H1 (cell line): ENCODE results near the gene MBOAT2. TPM values are rescaled to one million over a fixed set of nuclear protein-coding genes. Genes with fewer than 3 reads are reported as not detected.

ENCODE experiments used
- CTCF ChIA-PET: fragments of 300-600 bp; sonication (Branson Sonifier 250); formaldehyde crosslinking; loops from one replicate; lab custom pipeline; 2021; ENCODE audit not compliant: partially characterized antibody; lab: Charles Lee
- POLR2A ChIA-PET: fragments of 300-600 bp; sonication (Branson Sonifier 250); formaldehyde crosslinking; loops from one replicate; lab custom pipeline; 2021; ENCODE audit warnings: inconsistent platforms; ENCODE audit not compliant: partially characterized antibody; lab: Charles Lee
- DNase-seq, 2 experiments: peaks; one replicate each; pipeline versions ENCODE4 v3.0.0 to v3.0.0-alpha.2; 2010 to 2022; ENCODE audit warnings: low spot score in 2 of 2, low read depth in 1 of 2, mixed read lengths in 1 of 2
- FAIRE-seq: peaks from 2 replicates; lab custom pipeline; 2011; peaks lifted over from hg19 to GRCh38; lab: Jason Lieb, UNC
- H2AFZ ChIP-seq: 2 replicates; pipeline ENCODE4 v1.8.1; 2012; ENCODE audit warnings: low read length, inconsistent platforms
- H2AK5ac ChIP-seq: 2 replicates; pipeline ENCODE4 v1.6.1; 2013; ENCODE audit warnings: low read depth, low read length
- H2BK120ac ChIP-seq: replicated peaks from 2 replicates; pipeline ENCODE3; 2013; ENCODE audit warnings: low read depth, low read length, inconsistent platforms
- H2BK12ac ChIP-seq: 2 replicates; pipeline ENCODE4 v1.6.1; 2013; ENCODE audit warnings: low read depth, low read length
- H2BK15ac ChIP-seq: 2 replicates; pipeline ENCODE4 v1.6.1; 2013; ENCODE audit warnings: low read length
- H2BK20ac ChIP-seq: 2 replicates; pipeline ENCODE4 v1.6.1; 2013; ENCODE audit warnings: low read length
- H2BK5ac ChIP-seq: 2 replicates; pipeline ENCODE4 v1.6.1; 2013; ENCODE audit warnings: low read depth, low read length
- H3K14ac ChIP-seq: 2 replicates; pipeline ENCODE4 v1.6.1; 2013; ENCODE audit warnings: inconsistent platforms; ENCODE audit not compliant: insufficient read length
- H3K18ac ChIP-seq: 2 replicates; pipeline ENCODE4 v1.6.1; 2013; ENCODE audit warnings: low read length; ENCODE audit errors: extremely low read depth
- H3K23ac ChIP-seq: 2 replicates; pipeline ENCODE4 v1.6.1; 2013; ENCODE audit warnings: inconsistent platforms; ENCODE audit not compliant: insufficient read length
- H3K23me2 ChIP-seq: 2 replicates; pipeline ENCODE4 v1.6.1; 2013; ENCODE audit warnings: low read depth, low read length
- H3K27ac ChIP-seq: 2 replicates; pipeline ENCODE4 v1.6.1; 2011; ENCODE audit warnings: low read depth, low read length, inconsistent platforms
- H3K27me3 ChIP-seq, 4 experiments: replicated peaks in 1 of 4; 1 replicate in 1 of 4; 2 replicates in 3 of 4; pipeline versions ENCODE4 v1.6.1 to v1.8.1; 2011 to 2013; ENCODE audit warnings: low read length in 3 of 4, mild to moderate bottlenecking in 3 of 4, inconsistent platforms in 2 of 4, mixed read lengths in 2 of 4, moderate library complexity in 1 of 4; ENCODE audit not compliant: control insufficient read depth in 3 of 4, insufficient read depth in 3 of 4; ENCODE audit errors: extremely low read depth in 1 of 4
- H3K36me3 ChIP-seq, 4 experiments: 2 replicates each; pipeline versions ENCODE4 v1.6.1 to v1.8.1; 2011 to 2013; ENCODE audit warnings: mild to moderate bottlenecking in 4 of 4, low read length in 3 of 4, moderate library complexity in 2 of 4, control low read depth in 1 of 4, inconsistent platforms in 1 of 4; ENCODE audit not compliant: insufficient read depth in 4 of 4, control insufficient read depth in 2 of 4
- H3K4ac ChIP-seq: replicated peaks from 2 replicates; pipeline ENCODE3; 2013; ENCODE audit warnings: low read length, low read depth, mixed read lengths, inconsistent platforms; ENCODE audit not compliant: insufficient read length
- H3K4me1 ChIP-seq, 4 experiments: replicated peaks in 1 of 4; 1 replicate in 1 of 4; 2 replicates in 3 of 4; pipeline versions ENCODE4 v1.6.1 to v1.8.1; 2011 to 2013; ENCODE audit warnings: low read length in 3 of 4, inconsistent platforms in 2 of 4, mixed read lengths in 1 of 4; ENCODE audit not compliant: insufficient read depth in 4 of 4, control insufficient read depth in 3 of 4
- H3K4me2 ChIP-seq, 2 experiments: 2 replicates each; pipeline versions ENCODE4 v1.6.1 to v1.8.1; 2011 to 2013; ENCODE audit warnings: low read depth in 2 of 2, low read length in 2 of 2, control low read depth in 1 of 2, inconsistent platforms in 1 of 2, mild to moderate bottlenecking in 1 of 2; ENCODE audit not compliant: insufficient read depth in 1 of 2
- H3K4me3 ChIP-seq, 4 experiments: fragments of 200-600, 300-600 bp in 1 of 4; sonication (generic), shearing (Covaris generic), sonication (Bioruptor Twin) in 1 of 4; 2 replicates each; pipeline versions ENCODE4 v1.5.1 to v1.8.1; 2011 to 2016; ENCODE audit warnings: low read length in 4 of 4, low read depth in 3 of 4, control low read depth in 2 of 4, inconsistent platforms in 2 of 4, mild to moderate bottlenecking in 2 of 4, mixed read lengths in 1 of 4, moderate library complexity in 1 of 4; ENCODE audit not compliant: insufficient read depth in 2 of 4; ENCODE audit errors: extremely low read depth in 1 of 4
- H3K56ac ChIP-seq: replicated peaks from 2 replicates; pipeline ENCODE3; 2013; ENCODE audit warnings: low read depth, mild to moderate bottlenecking, mixed read lengths, low read length, inconsistent platforms; ENCODE audit not compliant: insufficient read length
- H3K79me1 ChIP-seq: 2 replicates; pipeline ENCODE4 v1.6.1; 2013; ENCODE audit warnings: low read depth, low read length, control low read depth
- H3K79me2 ChIP-seq, 2 experiments: 2 replicates each; pipeline versions ENCODE4 v1.6.1 to v1.8.1; 2012 to 2013; ENCODE audit warnings: low read length in 2 of 2, mild to moderate bottlenecking in 2 of 2, inconsistent platforms in 1 of 2; ENCODE audit not compliant: insufficient read depth in 2 of 2, control insufficient read depth in 1 of 2
- H3K9ac ChIP-seq, 4 experiments: replicated peaks in 1 of 4; 1 replicate in 1 of 4; 2 replicates in 3 of 4; pipeline versions ENCODE4 v1.6.1 to v1.8.1; 2011 to 2013; ENCODE audit warnings: low read depth in 3 of 4, low read length in 3 of 4, control low read depth in 2 of 4, mild to moderate bottlenecking in 2 of 4, moderate library complexity in 2 of 4, inconsistent platforms in 1 of 4; ENCODE audit errors: extremely low read depth in 1 of 4
- H3K9me3 ChIP-seq, 2 experiments: 2 replicates each; pipeline versions ENCODE4 v1.6.1 to v1.8.1; 2012 to 2013; ENCODE audit warnings: mild to moderate bottlenecking in 2 of 2, moderate library complexity in 2 of 2, control low read depth in 1 of 2, inconsistent platforms in 1 of 2, low read depth in 1 of 2, low read length in 1 of 2, mixed read lengths in 1 of 2; ENCODE audit not compliant: insufficient read depth in 2 of 2
- H4K20me1 ChIP-seq, 2 experiments: replicated peaks in 1 of 2; 2 replicates each; pipeline versions ENCODE3 to v1.8.1; 2011 to 2013; ENCODE audit warnings: inconsistent platforms in 2 of 2, low read length in 2 of 2, mild to moderate bottlenecking in 1 of 2; ENCODE audit not compliant: insufficient read depth in 2 of 2, control insufficient read depth in 1 of 2
- H4K5ac ChIP-seq: 2 replicates; pipeline ENCODE4 v1.6.1; 2013; ENCODE audit warnings: low read length, low read depth, mixed read lengths, inconsistent platforms; ENCODE audit not compliant: insufficient read length
- H4K8ac ChIP-seq: 2 replicates; pipeline ENCODE4 v1.8.0; 2013; ENCODE audit warnings: mild to moderate bottlenecking, moderate library complexity, low read length, inconsistent platforms; ENCODE audit not compliant: insufficient read depth; ENCODE audit errors: extremely low read depth
- H4K91ac ChIP-seq: replicated peaks from 2 replicates; pipeline ENCODE3; 2013; ENCODE audit warnings: low read length, mixed read lengths, inconsistent platforms; ENCODE audit not compliant: insufficient read length
- GABPA ChIP-seq: IDR thresholded peaks from 2 replicates; pipeline ENCODE4 v1.6.1; 2011; ENCODE audit warnings: mild to moderate bottlenecking, low read length, moderate library complexity, borderline replicate concordance; ENCODE audit not compliant: insufficient read depth
- HDAC2 ChIP-seq, 2 experiments: fragments of 300-600 bp in 1 of 2; sonication (generic) in 1 of 2; IDR thresholded peaks; 2 replicates each; pipeline ENCODE4 v1.6.1; 2011 to 2012; ENCODE audit warnings: low read depth in 2 of 2, low read length in 2 of 2, mild to moderate bottlenecking in 2 of 2, moderate library complexity in 2 of 2, borderline replicate concordance in 1 of 2, inconsistent platforms in 1 of 2
- KDM1A ChIP-seq: fragments of 200-600, 300-600 bp; sonication (generic); IDR thresholded peaks from 2 replicates; pipeline ENCODE4 v1.7.1; 2016; ENCODE audit warnings: mild to moderate bottlenecking, low read length, borderline replicate concordance
- POLR2A ChIP-seq, 2 experiments: IDR thresholded peaks; 1 replicate in 1 of 2; 2 replicates in 1 of 2; pipeline ENCODE4 v1.6.1; 2011; ENCODE audit warnings: low read depth in 2 of 2, low read length in 2 of 2, mild to moderate bottlenecking in 2 of 2; ENCODE audit errors: control extremely low read depth in 1 of 2
- SIRT6 ChIP-seq: IDR thresholded peaks from one replicate; pipeline ENCODE4 v1.7.1; 2012; ENCODE audit warnings: low read length, inconsistent platforms
- SP4 ChIP-seq: IDR thresholded peaks from 2 replicates; pipeline ENCODE4 v1.6.1; 2012; ENCODE audit warnings: low read length, inconsistent platforms
- SUZ12 ChIP-seq: fragments of 200-600 bp; sonication (generic); IDR thresholded peaks from 2 replicates; pipeline ENCODE4 v1.6.1; 2012; ENCODE audit warnings: mild to moderate bottlenecking, inconsistent platforms, low read length, moderate library complexity, mixed read lengths
- TBP ChIP-seq: IDR thresholded peaks from 2 replicates; pipeline ENCODE4 v1.6.1; 2011; ENCODE audit warnings: low read depth, low read length, improper control_type of control experiment
- WGBS, 2 experiments: shearing (Covaris generic) in 1 of 2; methylation state at CpG; one replicate each; pipeline versions ENCODE4 v1.1.6 to v1.1.7; 2013 to 2015; ENCODE audit warnings: low lambda C conversion rate in 2 of 2, mixed read lengths in 2 of 2, inconsistent platforms in 1 of 2, low coverage in 1 of 2, missing lambda C conversion rate in 1 of 2; ENCODE audit not compliant: insufficient replicate concordance in 2 of 2, insufficient coverage in 1 of 2, insufficient read length in 1 of 2; ENCODE audit errors: extremely low coverage in 1 of 2, missing lambda C conversion rate in 1 of 2; 5-methylcytosine and 5-hydroxymethylcytosine counted together
- polyA plus RNA-seq, 7 experiments: library from polyadenylated mRNA; depleted of rRNA in 3 of 7; stranded (reverse) in 5 of 7; unstranded in 2 of 7; fragments of >200 nt in 5 of 7; fragments of 200-250 nt in 2 of 7; gene quantifications; 1 replicate in 5 of 7; 2 replicates in 1 of 7; 4 replicates in 1 of 7; pipeline versions ENCODE4 v1.2.1 to v1.2.3, GENCODE V29; 2011 to 2013; ENCODE audit warnings: missing spikeins in 2 of 7, mixed read lengths in 2 of 7
- total RNA-seq: library from RNA; stranded (reverse); fragmentation: NEBNext Ultra II Directional; extraction: Animal tissue kit (Norgen Biotek cat#: 25700); gene quantifications from 2 replicates; pipeline ENCODE4 v1.2.1, GENCODE V29; 2021

The MBOAT2 gene
- total and polyA plus RNA-seq, 2 of the 8 experiments (the other 6 are each of a cell fraction or from before 2014, with no cell fraction given) = 11.2 to 23.4 TPM

DNA sequence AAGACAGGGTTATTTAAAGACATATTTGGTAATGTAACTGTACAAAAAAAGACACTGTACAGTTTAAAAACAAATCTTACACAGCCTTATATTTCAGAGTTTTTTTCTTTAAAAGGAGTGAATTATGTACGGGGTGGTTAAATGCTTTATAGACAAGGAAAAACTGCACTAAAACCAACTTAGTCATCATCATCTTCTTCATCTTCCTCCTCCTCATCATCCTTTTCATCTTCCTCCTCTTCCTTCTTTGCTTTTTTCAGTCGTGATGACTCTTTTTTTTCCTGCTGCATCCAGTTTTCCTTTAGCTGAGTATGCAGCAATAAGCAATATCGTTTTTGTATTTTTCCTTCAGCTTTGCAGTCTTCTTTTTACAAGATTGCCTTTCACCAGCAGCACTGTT lies 14.6 kb upstream of the MBOAT2 start:
- H2BK12ac ChIP-seq = no peak overlapping the region
- H3K79me1 ChIP-seq = no peaks in the 10 kb centered on the region
- 90 to 100% methylated on average over 1 to 3 of the region's 3 CpGs for WGBS, 2 experiments
- H3K56ac ChIP-seq = no peak overlapping the region
- no peaks in the 10 kb centered on the region for H3K36me3 ChIP-seq
- no peak overlapping the region for H4K5ac ChIP-seq
- no peaks in the 10 kb centered on the region for H3K79me2 ChIP-seq
- TF ChIP-seq SUZ12 (no peak), KDM1A (no peak), POLR2A (IDR thresholded peaks at IDR 0.05; ENCODE audit: control extremely low read depth in 1 of 2, low read depth in 2 of 2, low read length in 2 of 2) (no peak), SIRT6 (no peak), HDAC2 (IDR thresholded peaks at IDR 0.05; ENCODE audit: borderline replicate concordance in 1 of 2, low read depth in 2 of 2, low read length in 2 of 2) (no peak), GABPA (no peak), TBP (no peak), SP4 (no peak)
- H3K4ac ChIP-seq = no peak overlapping the region
- ChIA-PET CTCF (interaction anchor here (0.7 to 1.8 kb wide), 5 partner anchors 11 to 760 kb away, joined by 3 to 6 read pairs (median 4); no protein-coding TSS in a partner anchor), POLR2A (no interaction called here)
- H2BK20ac ChIP-seq = no peak overlapping the region
- H3K4me2 ChIP-seq = no peak overlapping the region
- no peak overlapping the region for H3K18ac ChIP-seq
- no peak overlapping the region for H3K9ac ChIP-seq
- no peaks in the 10 kb centered on the region for H4K20me1 ChIP-seq
- H4K91ac ChIP-seq = no peak overlapping the region
- no peaks in the 10 kb centered on the region for H3K27me3 ChIP-seq
- no peak overlapping the region for H2BK5ac ChIP-seq
- no peak overlapping the region for H2AFZ ChIP-seq
- no peak overlapping the region for H3K27ac ChIP-seq
- H4K8ac ChIP-seq = no peak overlapping the region
- FAIRE-seq (no peak), DNase-seq (no peak)
- no peak overlapping the region for H3K4me3 ChIP-seq
- no peak overlapping the region for H3K23ac ChIP-seq
- H2BK15ac ChIP-seq = no peak overlapping the region
- no peaks in the 10 kb centered on the region for H3K4me1 ChIP-seq
- H3K9me3 ChIP-seq = no peaks in the 10 kb centered on the region
- H3K23me2 ChIP-seq = no peaks in the 10 kb centered on the region
- H2AK5ac ChIP-seq = no peak overlapping the region
- no peak overlapping the region for H2BK120ac ChIP-seq
- no peak overlapping the region for H3K14ac ChIP-seq
